SK-N-SH (cell line): ENCODE results near the gene MRPS5. TPM values are rescaled to one million over a fixed set of nuclear protein-coding genes. Genes with fewer than 3 reads are reported as not detected.

ENCODE experiments used
- CTCF ChIA-PET: fragments of 300-600, 350-600 bp; formaldehyde crosslinking; extraction: SDS; loops from one replicate; lab custom pipeline; 2021; lab: Yijun Ruan, JAX
- POLR2A ChIA-PET: fragments of 350-600 bp; sonication (Branson Sonifier 250); formaldehyde crosslinking; extraction: SDS; loops from one replicate; lab custom pipeline; 2020; ENCODE audit warnings: antibody characterized with exemption, inconsistent platforms; lab: Yijun Ruan, JAX
- DNase-seq: peaks from one replicate; pipeline ENCODE4 v3.0.0; 2012
- H2AFZ ChIP-seq: fragments of 200-600 bp; sonication (generic); 2 replicates; pipeline ENCODE4 v1.8.1; 2016; ENCODE audit warnings: antibody characterized with exemption, mild to moderate bottlenecking, low read depth
- H3F3A ChIP-seq: fragments of 200-600 bp; sonication (generic); replicated peaks from 2 replicates; pipeline ENCODE3; 2016; ENCODE audit warnings: antibody characterized with exemption, mild to moderate bottlenecking; ENCODE audit not compliant: insufficient read depth
- H3K27ac ChIP-seq, 2 experiments: fragments of 200-500 bp in 1 of 2; fragments of 200-600 bp in 1 of 2; sonication (Bioruptor generic) in 1 of 2; sonication (generic), shearing (Covaris generic) in 1 of 2; 2 replicates each; pipeline versions ENCODE4 v1.5.1 to v1.6.1; 2014 to 2016; ENCODE audit warnings: low read depth in 2 of 2, inconsistent platforms in 1 of 2, low read length in 1 of 2, mild to moderate bottlenecking in 1 of 2, mixed read lengths in 1 of 2
- H3K27me3 ChIP-seq: fragments of 200-600 bp; sonication (generic), shearing (Covaris generic); 2 replicates; pipeline ENCODE4 v1.6.1; 2016; ENCODE audit warnings: mixed run types; ENCODE audit not compliant: insufficient read depth
- H3K36me3 ChIP-seq, 2 experiments: fragments of 200-500 bp in 1 of 2; fragments of 200-600 bp in 1 of 2; sonication (Bioruptor generic) in 1 of 2; sonication (generic) in 1 of 2; replicated peaks in 1 of 2; 2 replicates each; pipeline versions ENCODE3 to v1.5.1; 2014 to 2016; ENCODE audit warnings: low read length in 1 of 2, mild to moderate bottlenecking in 1 of 2; ENCODE audit not compliant: insufficient read depth in 2 of 2, control insufficient read depth in 1 of 2
- H3K4me1 ChIP-seq, 2 experiments: fragments of 200-500 bp in 1 of 2; fragments of 200-600 bp in 1 of 2; sonication (Bioruptor generic) in 1 of 2; sonication (generic), shearing (Covaris generic) in 1 of 2; 2 replicates each; pipeline versions ENCODE4 v1.5.1 to v1.6.1; 2014 to 2016; ENCODE audit warnings: low read depth in 1 of 2, low read length in 1 of 2, mixed run types in 1 of 2; ENCODE audit not compliant: insufficient read depth in 2 of 2, control insufficient read depth in 1 of 2
- H3K4me2 ChIP-seq: fragments of 200-600 bp; sonication (generic), shearing (Covaris generic); 2 replicates; pipeline ENCODE4 v1.6.1; 2017; ENCODE audit warnings: mixed run types
- H3K4me3 ChIP-seq, 2 experiments: fragments of 200-500 bp in 1 of 2; fragments of 200-600 bp in 1 of 2; sonication (Bioruptor generic) in 1 of 2; sonication (generic), shearing (Covaris generic) in 1 of 2; 2 replicates each; pipeline versions ENCODE4 v1.5.1 to v1.8.1; 2014 to 2016; ENCODE audit warnings: low read depth in 2 of 2, inconsistent platforms in 1 of 2, low read length in 1 of 2, mild to moderate bottlenecking in 1 of 2, mixed read lengths in 1 of 2, moderate library complexity in 1 of 2
- H3K79me2 ChIP-seq: fragments of 200-600 bp; sonication (generic); 2 replicates; pipeline ENCODE4 v1.8.1; 2017; ENCODE audit warnings: mild to moderate bottlenecking; ENCODE audit not compliant: insufficient read depth
- H3K9ac ChIP-seq: fragments of 200-600 bp; sonication (generic); 2 replicates; pipeline ENCODE4 v1.6.1; 2017; ENCODE audit warnings: mixed run types
- H3K9me2 ChIP-seq: fragments of 200-600 bp; sonication (generic); 2 replicates; pipeline ENCODE4 v1.6.1; 2017; ENCODE audit warnings: mixed run types
- H3K9me3 ChIP-seq: fragments of 200-600 bp; sonication (generic); 2 replicates; pipeline ENCODE4 v1.6.1; 2017; ENCODE audit warnings: mixed run types, mild to moderate bottlenecking, moderate library complexity
- H4K20me1 ChIP-seq: fragments of 200-600 bp; sonication (generic); 2 replicates; pipeline ENCODE4 v1.6.1; 2017; ENCODE audit warnings: mild to moderate bottlenecking, mixed run types; ENCODE audit not compliant: insufficient read depth
- CHD2 ChIP-seq: fragments of 150-350 bp; IDR thresholded peaks from 2 replicates; pipeline ENCODE4 v1.6.1; 2018; ENCODE audit warnings: low read length; ENCODE audit not compliant: partially characterized antibody
- ELF1 ChIP-seq: IDR thresholded peaks from 2 replicates; pipeline ENCODE4 v1.4.0; 2012
- EP300 ChIP-seq, 2 experiments: IDR thresholded peaks; 2 replicates each; pipeline versions ENCODE4 v1.4.0 to v1.6.1; 2012; ENCODE audit warnings: borderline replicate concordance in 1 of 2, low read depth in 1 of 2, low read length in 1 of 2
- EZH2phosphoT487 ChIP-seq: fragments of 200-600 bp; sonication (generic); IDR thresholded peaks from 2 replicates; pipeline ENCODE4 v1.6.1; 2017; ENCODE audit warnings: low read depth, mixed run types, mild to moderate bottlenecking, antibody characterized with exemption, moderate library complexity, borderline replicate concordance
- FOSL2 ChIP-seq: IDR thresholded peaks from 2 replicates; pipeline ENCODE4 v1.4.0; 2012; ENCODE audit warnings: low read depth, mild to moderate bottlenecking, moderate library complexity, borderline replicate concordance
- FOXM1 ChIP-seq: IDR thresholded peaks from 2 replicates; pipeline ENCODE4 v1.4.0; 2012; ENCODE audit warnings: low read depth, mild to moderate bottlenecking
- GATA2 ChIP-seq: sonication (generic); formaldehyde crosslinking; IDR thresholded peaks from 2 replicates; pipeline ENCODE4 v1.5.0; 2020; ENCODE audit warnings: mild to moderate bottlenecking, missing genetic modification reagents
- JUND ChIP-seq: IDR thresholded peaks from 2 replicates; pipeline ENCODE4 v1.4.0; 2012
- MEF2A ChIP-seq: IDR thresholded peaks from 2 replicates; pipeline ENCODE4 v1.4.0; 2012; ENCODE audit warnings: low read depth, borderline replicate concordance
- MXI1 ChIP-seq: IDR thresholded peaks from 2 replicates; pipeline ENCODE4 v1.6.1; 2012; ENCODE audit warnings: mild to moderate bottlenecking, low read depth, low read length, improper control_type of control experiment
- NRF1 ChIP-seq: IDR thresholded peaks from 2 replicates; pipeline ENCODE4 v1.6.1; 2012; ENCODE audit warnings: low read depth, mild to moderate bottlenecking, low read length
- POLR2AphosphoS5 ChIP-seq: IDR thresholded peaks from 2 replicates; pipeline ENCODE4 v1.6.1; 2012; ENCODE audit warnings: low read depth, low read length
- RAD21 ChIP-seq: IDR thresholded peaks from 2 replicates; pipeline ENCODE4 v1.6.1; 2012; ENCODE audit warnings: mild to moderate bottlenecking, low read length
- RCOR1 ChIP-seq: fragments of 150-350 bp; IDR thresholded peaks from 2 replicates; pipeline ENCODE4 v1.6.1; 2017; ENCODE audit warnings: antibody characterized with exemption, low read length
- RFX5 ChIP-seq: IDR thresholded peaks from 2 replicates; pipeline ENCODE4 v1.6.1; 2012; ENCODE audit warnings: mild to moderate bottlenecking, improper control_type of control experiment, low read length
- RXRA ChIP-seq: IDR thresholded peaks from 2 replicates; pipeline ENCODE4 v1.4.0; 2012; ENCODE audit warnings: low read depth, mild to moderate bottlenecking, borderline replicate concordance
- SIN3A ChIP-seq: IDR thresholded peaks from 2 replicates; pipeline ENCODE4 v1.6.1; 2012; ENCODE audit warnings: low read depth, mild to moderate bottlenecking, low read length, moderate library complexity, borderline replicate concordance
- SMC3 ChIP-seq: IDR thresholded peaks from 2 replicates; pipeline ENCODE4 v1.6.1; 2012; ENCODE audit warnings: low read depth, low read length, improper control_type of control experiment
- TAF1 ChIP-seq: IDR thresholded peaks from 2 replicates; pipeline ENCODE4 v1.6.1; 2012; ENCODE audit warnings: low read depth, mild to moderate bottlenecking, low read length, moderate library complexity, borderline replicate concordance
- TCF12 ChIP-seq: IDR thresholded peaks from 2 replicates; pipeline ENCODE4 v1.4.0; 2012
- TEAD4 ChIP-seq: IDR thresholded peaks from 2 replicates; pipeline ENCODE4 v1.4.0; 2012; ENCODE audit warnings: mild to moderate bottlenecking, borderline replicate concordance; ENCODE audit not compliant: insufficient read depth
- YY1 ChIP-seq: IDR thresholded peaks from 2 replicates; pipeline ENCODE4 v1.4.0; 2012; ENCODE audit warnings: low read depth, mild to moderate bottlenecking
- WGBS: methylation state at CpG from one replicate; pipeline ENCODE4 v1.1.6; 2017; ENCODE audit warnings: low lambda C conversion rate; 5-methylcytosine and 5-hydroxymethylcytosine counted together
- polyA plus RNA-seq, 3 experiments: library from polyadenylated mRNA; depleted of rRNA; stranded (reverse); fragments of >200 nt; gene quantifications; 2 replicates each; pipeline ENCODE4 v1.2.3, GENCODE V29; 2012
- TF ChIP-seq, protein P1 (sequence below): IDR thresholded peaks from 2 replicates; pipeline ENCODE4 v1.4.0; 2012; ENCODE audit warnings: low read depth, borderline replicate concordance
- TF ChIP-seq, protein P2 (sequence below): fragments of 150-350 bp; IDR thresholded peaks from 2 replicates; pipeline ENCODE4 v1.6.1; 2016; ENCODE audit warnings: mild to moderate bottlenecking, low read depth, low read length
- TF ChIP-seq, protein P3 (sequence below): IDR thresholded peaks from 2 replicates; pipeline ENCODE4 v1.4.0; 2012; ENCODE audit warnings: low read depth
- TF ChIP-seq, protein P4 (sequence below): IDR thresholded peaks from 2 replicates; pipeline ENCODE4; 2012
- TF ChIP-seq, protein P5 (sequence below): IDR thresholded peaks from 2 replicates; pipeline ENCODE4 v1.4.0; 2012; ENCODE audit warnings: low read depth, borderline replicate concordance
- TF ChIP-seq, protein P6 (sequence below): fragments of 200-600 bp; sonication (generic); IDR thresholded peaks from 2 replicates; pipeline ENCODE4 v1.6.1; 2017; ENCODE audit warnings: antibody characterized with exemption, mild to moderate bottlenecking, moderate library complexity

MRPS5 gene
- polyA plus RNA-seq, 1 of the 3 experiments (the other 2 are of a cell fraction) = 32.8 TPM

DNA sequence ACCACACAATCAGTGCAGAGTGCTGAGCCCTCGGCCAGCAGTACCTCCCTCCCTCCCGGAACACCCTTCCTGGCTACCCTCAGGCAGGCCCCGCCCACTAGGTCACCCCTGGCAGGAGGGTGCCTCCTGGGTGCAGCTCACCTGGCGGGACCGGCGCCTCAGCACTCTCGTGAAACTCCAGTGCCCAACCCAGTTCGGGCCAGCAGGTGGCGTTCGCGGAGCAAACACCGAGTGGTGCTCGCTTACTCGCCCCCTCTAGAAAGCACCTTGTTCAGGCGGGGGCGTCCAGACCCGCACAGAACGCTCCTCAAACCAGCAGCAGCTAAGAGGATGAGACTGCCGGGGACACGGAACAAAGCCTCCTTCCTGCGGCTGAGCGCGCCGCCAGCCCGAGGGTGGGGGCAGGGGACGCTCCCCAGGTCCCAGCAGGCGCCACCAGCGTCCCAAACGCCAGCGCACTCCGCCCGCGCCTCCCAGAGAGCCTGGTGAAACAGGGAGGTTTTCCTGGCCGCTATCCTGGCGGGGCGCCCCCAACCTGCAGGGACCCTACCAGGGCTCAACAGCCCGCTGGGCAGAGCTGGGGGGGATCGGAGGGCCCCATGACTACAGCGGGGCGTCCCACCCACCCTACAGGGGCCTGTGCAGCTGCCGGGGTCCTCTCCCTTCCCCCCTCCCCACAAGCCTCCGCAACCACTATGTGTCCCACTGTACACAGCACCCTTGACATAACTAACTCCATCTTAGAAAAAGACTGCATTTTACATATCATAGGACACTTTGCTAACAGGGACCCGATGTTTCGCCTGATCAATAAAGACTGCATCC is 44.7 kb downstream of the MRPS5 start:
- H4K20me1 ChIP-seq = no peaks in the 10 kb centered on the region
- H2AFZ ChIP-seq = peak overlapping the region; percentile 56; the same call in 1 of the 2 replicates
- H3K9me3 ChIP-seq = no peaks in the 10 kb centered on the region
- peak overlapping the region; percentile 88 for H3K4me2 ChIP-seq
- peaks cover 70% of the 10 kb centered on the region for H3K27me3 ChIP-seq
- H3K4me3 ChIP-seq = peak overlapping the region; percentile 51 to 76
- no peak for TF ChIP-seq JUND
- TF ChIP-seq RCOR1 = no peak
- TF ChIP-seq SIN3A = no peak
- TF ChIP-seq RAD21 = peak; percentile 52
- TF ChIP-seq RFX5 = no peak
- TF ChIP-seq, protein P1, sequence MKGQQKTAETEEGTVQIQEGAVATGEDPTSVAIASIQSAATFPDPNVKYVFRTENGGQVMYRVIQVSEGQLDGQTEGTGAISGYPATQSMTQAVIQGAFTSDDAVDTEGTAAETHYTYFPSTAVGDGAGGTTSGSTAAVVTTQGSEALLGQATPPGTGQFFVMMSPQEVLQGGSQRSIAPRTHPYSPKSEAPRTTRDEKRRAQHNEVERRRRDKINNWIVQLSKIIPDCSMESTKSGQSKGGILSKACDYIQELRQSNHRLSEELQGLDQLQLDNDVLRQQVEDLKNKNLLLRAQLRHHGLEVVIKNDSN = no peak
- no peak for TF ChIP-seq NRF1
- no peak for TF ChIP-seq EZH2phosphoT487
- no peak for TF ChIP-seq MEF2A
- TF ChIP-seq MXI1 = no peak
- TF ChIP-seq, protein P2, sequence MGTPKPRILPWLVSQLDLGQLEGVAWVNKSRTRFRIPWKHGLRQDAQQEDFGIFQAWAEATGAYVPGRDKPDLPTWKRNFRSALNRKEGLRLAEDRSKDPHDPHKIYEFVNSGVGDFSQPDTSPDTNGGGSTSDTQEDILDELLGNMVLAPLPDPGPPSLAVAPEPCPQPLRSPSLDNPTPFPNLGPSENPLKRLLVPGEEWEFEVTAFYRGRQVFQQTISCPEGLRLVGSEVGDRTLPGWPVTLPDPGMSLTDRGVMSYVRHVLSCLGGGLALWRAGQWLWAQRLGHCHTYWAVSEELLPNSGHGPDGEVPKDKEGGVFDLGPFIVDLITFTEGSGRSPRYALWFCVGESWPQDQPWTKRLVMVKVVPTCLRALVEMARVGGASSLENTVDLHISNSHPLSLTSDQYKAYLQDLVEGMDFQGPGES = no peak
- no peak for TF ChIP-seq EP300 (IDR thresholded peaks at IDR 0.05; ENCODE audit: borderline replicate concordance in 1 of 2, low read depth in 1 of 2, low read length in 1 of 2)
- TF ChIP-seq TEAD4 = no peak
- TF ChIP-seq, protein P3, sequence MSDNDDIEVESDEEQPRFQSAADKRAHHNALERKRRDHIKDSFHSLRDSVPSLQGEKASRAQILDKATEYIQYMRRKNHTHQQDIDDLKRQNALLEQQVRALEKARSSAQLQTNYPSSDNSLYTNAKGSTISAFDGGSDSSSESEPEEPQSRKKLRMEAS = no peak
- TF ChIP-seq, protein P4, sequence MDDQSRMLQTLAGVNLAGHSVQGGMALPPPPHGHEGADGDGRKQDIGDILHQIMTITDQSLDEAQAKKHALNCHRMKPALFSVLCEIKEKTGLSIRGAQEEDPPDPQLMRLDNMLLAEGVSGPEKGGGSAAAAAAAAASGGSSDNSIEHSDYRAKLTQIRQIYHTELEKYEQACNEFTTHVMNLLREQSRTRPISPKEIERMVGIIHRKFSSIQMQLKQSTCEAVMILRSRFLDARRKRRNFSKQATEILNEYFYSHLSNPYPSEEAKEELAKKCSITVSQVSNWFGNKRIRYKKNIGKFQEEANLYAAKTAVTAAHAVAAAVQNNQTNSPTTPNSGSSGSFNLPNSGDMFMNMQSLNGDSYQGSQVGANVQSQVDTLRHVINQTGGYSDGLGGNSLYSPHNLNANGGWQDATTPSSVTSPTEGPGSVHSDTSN = no peak
- no peak for TF ChIP-seq YY1
- TF ChIP-seq RXRA = no peak
- no peak for TF ChIP-seq FOSL2
- TF ChIP-seq POLR2AphosphoS5 = no peak
- no peak for TF ChIP-seq ELF1
- no peak for TF ChIP-seq TCF12
- no peak for TF ChIP-seq FOXM1
- TF ChIP-seq, protein P5, sequence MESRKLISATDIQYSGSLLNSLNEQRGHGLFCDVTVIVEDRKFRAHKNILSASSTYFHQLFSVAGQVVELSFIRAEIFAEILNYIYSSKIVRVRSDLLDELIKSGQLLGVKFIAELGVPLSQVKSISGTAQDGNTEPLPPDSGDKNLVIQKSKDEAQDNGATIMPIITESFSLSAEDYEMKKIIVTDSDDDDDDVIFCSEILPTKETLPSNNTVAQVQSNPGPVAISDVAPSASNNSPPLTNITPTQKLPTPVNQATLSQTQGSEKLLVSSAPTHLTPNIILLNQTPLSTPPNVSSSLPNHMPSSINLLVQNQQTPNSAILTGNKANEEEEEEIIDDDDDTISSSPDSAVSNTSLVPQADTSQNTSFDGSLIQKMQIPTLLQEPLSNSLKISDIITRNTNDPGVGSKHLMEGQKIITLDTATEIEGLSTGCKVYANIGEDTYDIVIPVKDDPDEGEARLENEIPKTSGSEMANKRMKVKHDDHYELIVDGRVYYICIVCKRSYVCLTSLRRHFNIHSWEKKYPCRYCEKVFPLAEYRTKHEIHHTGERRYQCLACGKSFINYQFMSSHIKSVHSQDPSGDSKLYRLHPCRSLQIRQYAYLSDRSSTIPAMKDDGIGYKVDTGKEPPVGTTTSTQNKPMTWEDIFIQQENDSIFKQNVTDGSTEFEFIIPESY = no peak
- peak; percentile 46; the same call in 1 of the 2 replicates for TF ChIP-seq SMC3
- TF ChIP-seq TAF1 = no peak
- peak; percentile 21 for TF ChIP-seq CHD2
- TF ChIP-seq, protein P6, sequence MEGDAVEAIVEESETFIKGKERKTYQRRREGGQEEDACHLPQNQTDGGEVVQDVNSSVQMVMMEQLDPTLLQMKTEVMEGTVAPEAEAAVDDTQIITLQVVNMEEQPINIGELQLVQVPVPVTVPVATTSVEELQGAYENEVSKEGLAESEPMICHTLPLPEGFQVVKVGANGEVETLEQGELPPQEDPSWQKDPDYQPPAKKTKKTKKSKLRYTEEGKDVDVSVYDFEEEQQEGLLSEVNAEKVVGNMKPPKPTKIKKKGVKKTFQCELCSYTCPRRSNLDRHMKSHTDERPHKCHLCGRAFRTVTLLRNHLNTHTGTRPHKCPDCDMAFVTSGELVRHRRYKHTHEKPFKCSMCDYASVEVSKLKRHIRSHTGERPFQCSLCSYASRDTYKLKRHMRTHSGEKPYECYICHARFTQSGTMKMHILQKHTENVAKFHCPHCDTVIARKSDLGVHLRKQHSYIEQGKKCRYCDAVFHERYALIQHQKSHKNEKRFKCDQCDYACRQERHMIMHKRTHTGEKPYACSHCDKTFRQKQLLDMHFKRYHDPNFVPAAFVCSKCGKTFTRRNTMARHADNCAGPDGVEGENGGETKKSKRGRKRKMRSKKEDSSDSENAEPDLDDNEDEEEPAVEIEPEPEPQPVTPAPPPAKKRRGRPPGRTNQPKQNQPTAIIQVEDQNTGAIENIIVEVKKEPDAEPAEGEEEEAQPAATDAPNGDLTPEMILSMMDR = peak; percentile 81
- no peak for TF ChIP-seq GATA2 (CRISPR knock-in tag)
- TF ChIP-seq, all 33 proteins: peak for 4
- POLR2A ChIA-PET = no interaction called here
- DNase-seq = peak; percentile 84
- H3K79me2 ChIP-seq = no peaks in the 10 kb centered on the region
- 20% methylated on average over 8 of the region's 44 CpGs for WGBS
- H3K9me2 ChIP-seq = no peaks in the 10 kb centered on the region
- no peak overlapping the region for H3K9ac ChIP-seq
- H3K27ac ChIP-seq = no peak overlapping the region
- H3K36me3 ChIP-seq = no peaks in the 10 kb centered on the region
- no peaks in the 10 kb centered on the region for H3F3A ChIP-seq
- H3K4me1 ChIP-seq = peaks cover 0 to 7% of the 10 kb centered on the region in 2 experiments; a peak in 1 of 4 replicates
- CTCF ChIA-PET = interaction anchor here (0.5 to 6.8 kb wide), 40 partner anchors 9 to 251 kb away, joined by 3 to 65 read pairs (median 5); partner anchors contain the start of genes MAL, MRPS5 and ZNF2
